ENCODE data around the gene PLSCR2.

DNA sequence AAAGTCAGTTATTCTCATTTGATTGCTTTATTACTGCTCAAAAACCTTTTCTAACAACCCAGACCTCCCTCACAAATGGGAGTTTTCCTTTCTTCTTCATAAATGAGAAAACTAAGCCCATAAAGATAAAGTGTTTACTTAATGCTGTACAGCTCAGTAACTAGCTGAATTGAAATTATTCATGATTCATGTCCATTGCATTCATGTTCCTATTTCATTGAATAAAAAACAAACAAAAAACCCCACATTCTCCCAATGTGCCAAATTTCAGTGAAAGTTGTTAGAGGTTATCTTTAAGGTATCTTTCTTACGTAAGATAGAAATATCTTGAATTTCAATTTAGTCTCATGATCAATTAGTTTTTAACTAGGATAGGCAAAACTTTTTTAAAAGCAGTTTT, 2.8 kb downstream of the PLSCR2 start:
- no peak for TF ChIP-seq CTCF (IDR thresholded peaks at IDR 0.05; ENCODE audit: low read depth, low read length)
- no peak for TF ChIP-seq POLR2A (IDR thresholded peaks at IDR 0.05; ENCODE audit: extremely low read depth, insufficient read length)
- TF ChIP-seq MAX (IDR thresholded peaks at IDR 0.05; ENCODE audit: low read depth, low read length), result no peak
- no peak for TF ChIP-seq MYC (IDR thresholded peaks at IDR 0.05; ENCODE audit: low read depth, low read length)

All from NB4 (cell line).